OCI-M1 (cell line): Measurements from ENCODE around the gene HPCAL1.
A peak's percentile ranks its signal among the peaks of the same experiment; 100 is the strongest.

ENCODE experiments used
- DNase-seq: peaks from one replicate; lab custom pipeline; 2025; lab: John Stamatoyannopoulos, UW

The HPCAL1 gene

DNA sequence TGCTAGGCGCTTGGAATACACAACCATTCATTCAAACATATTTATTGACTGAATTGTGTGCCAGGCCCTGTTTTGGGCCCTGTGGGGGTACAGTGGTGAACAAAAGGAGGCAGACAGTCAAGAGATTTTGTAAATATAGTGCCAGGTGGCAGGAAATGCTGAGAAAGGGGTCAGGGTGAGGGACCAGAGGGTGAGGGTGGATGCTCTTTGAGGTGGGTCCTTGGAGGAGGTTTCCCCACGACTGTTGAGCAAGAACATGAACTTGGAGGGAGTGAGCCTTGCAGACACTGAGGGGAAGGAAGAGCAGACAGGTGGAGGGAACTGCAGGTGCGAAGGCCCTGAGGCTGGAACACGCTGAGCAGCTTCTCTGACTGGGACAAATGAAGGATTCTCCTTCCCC, 104.7 kb downstream of the HPCAL1 start:
- no peak for DNase-seq

DNA sequence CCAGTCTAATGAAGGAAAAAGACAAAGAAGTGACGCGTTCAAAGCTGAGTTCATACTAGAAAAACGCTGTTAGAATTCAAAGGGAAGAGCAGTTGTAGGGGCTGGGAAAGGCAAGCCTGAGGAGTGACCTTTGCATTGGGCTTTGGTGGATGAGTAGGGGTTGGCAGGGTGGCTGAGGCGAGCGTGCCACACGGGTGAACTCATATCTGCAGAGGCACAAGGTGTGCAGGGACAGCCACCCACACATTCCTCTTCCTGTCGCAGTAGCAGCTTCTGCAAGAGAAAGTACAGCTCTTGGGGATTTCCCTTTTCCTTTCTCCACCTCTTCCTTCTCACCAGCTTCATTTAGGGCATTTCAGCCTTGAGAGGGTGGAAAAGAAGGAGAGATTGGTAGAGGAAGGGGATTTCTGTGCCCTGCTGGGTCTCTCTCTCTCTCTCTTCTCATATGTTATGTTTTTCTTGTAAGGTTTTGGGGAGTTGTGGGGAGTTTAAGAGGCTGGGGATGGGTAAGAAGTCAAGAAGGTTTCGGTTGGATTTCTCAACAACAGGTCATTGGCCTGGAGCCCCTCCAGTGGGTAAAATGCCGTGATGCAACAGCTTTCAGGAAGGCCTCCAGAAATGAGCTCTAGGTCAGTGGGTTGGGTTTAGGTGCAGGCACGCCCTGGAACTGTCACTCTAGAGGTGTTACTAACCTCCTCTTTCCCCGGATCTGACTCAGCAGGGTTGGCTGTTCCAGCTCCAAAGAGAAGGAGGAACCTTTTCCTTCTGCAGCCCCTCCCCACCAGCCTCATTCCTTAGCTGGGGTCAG, 105.3 kb downstream of the HPCAL1 start:
- peak; percentile 69 for DNase-seq

DNA sequence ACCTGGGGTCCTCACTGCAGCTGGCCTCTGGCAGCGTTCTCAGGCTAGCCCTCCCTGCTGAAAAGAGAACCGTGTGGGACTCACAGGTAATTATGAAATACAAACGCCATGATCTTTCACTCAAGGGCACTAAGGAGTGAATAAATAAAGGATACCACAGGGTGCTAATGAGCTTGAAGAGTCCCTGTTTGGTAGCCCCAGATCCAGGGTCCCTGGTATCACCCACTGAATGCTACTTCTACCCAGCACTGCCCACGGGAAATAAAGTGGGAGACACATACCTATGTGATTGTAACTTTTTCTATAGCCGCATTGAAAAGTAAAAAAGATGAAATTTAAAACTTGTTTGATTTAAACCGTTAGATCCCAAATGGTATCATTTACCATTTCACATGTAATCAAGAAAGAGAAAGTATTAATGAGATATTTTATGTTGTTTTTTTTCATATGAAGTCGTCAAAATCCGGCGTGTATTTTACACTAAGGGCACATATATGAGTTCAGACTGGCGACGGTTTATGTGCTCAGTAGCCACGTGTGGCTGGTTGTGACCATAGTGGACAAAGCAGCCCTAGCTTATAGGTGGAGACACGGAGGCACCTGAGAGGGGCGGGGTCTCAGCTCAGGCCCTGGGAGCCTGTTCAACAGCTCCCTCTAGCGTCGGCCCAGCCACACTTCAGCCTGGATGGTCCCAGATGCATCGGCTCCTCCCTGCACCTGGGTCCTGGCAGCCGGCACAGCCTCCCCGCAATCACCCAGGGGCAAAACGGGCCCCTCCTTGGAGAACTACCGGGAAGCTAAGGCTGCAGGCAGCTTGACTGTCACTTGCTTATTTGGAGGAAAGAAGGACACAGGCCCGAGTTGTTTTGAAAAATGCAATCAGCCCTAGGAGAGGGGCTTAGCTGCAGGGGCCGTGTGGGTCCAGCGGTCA, 106.2 kb downstream of the HPCAL1 start:
- peak; percentile 89 for DNase-seq

DNA sequence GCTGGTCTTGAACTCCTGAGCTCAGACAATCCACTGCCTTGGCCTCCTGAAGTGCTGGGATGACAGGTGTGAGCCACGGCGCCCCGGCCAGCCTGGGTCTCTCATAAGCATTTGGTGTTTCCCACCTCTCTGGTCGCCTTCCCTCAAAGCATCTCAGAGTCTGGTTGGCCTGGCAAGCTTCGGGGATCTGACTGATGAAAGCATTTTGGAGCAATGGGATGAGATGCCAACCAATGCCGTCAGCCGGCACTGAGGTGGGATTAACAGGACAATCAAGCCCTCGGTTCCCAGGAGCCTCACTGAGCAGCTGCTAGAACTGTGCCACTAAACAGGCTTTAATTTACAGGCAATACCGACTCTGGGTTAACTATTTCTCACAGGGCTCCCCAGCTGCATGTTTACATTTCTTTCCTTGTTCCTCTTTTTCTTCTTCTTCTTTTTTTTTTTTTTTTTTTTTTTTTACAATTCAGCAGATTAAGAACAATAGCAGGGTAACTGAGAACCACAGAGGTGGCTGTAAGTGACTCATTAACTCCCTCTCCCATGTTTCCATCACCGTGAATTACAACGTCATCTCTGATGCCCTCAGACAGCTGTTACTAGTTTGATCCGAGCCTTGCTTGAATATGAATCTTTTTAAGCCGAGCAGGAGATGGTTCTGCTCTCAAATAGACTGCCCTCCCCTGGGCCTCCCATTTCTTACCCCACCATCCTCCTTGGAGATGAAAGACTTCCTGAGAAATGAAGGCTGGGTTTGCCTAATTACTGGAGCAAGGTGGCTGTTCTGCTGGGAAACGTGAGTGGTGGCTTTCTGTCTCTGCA, 107.5 kb downstream of the HPCAL1 start:
- peak; percentile 75 for DNase-seq

DNA sequence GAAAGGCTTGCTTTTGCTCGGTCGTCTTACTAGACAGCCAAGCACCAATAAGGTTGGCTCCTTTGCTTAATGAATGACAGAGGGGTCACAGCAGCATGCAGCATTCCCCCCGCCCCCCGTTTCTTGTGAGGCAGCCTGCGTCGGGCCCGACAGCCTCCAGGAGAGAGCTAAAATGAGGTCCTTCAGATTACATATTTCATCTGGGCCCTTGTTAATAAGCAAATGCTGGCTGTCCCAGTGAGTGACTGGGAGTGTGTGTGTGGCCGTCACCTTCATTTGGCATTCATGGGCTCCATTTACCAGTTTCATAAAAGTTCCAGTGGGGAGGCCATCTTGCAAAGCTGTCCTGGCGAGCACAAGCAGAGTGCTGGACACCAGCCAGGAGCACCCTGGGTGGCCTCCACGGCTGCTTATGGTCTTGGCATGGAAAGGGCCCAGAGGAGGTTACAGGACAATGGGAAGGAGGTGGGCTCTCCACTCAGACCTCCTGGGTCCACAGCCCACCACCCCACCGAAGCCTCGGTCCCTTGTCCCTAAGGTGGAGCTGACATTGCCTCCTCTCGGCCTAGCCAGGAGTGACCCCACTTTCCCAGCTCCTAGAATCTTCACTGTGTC, 108.2 kb downstream of the HPCAL1 start:
- DNase-seq: no peak

DNA sequence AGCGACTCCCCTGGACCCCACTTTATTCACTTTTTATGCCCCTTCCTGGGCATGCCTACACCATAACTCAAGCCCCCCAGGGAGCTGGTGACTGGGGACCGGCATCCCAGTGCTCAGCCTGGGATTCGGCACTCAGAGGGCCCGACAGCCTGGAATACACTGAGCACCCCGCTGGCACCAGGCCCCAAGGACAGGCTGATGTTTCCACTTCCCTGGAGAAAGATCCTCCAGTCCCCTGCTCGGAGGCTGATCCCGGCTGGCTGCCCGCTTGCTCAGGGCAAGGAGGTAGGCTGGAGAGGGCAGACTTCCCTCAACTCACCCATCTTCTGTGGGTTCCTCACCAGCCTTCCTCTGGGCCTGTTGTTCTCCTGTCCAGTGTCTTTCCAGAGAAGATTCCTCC, 108.9 kb downstream of the HPCAL1 start:
- DNase-seq: no peak

DNA sequence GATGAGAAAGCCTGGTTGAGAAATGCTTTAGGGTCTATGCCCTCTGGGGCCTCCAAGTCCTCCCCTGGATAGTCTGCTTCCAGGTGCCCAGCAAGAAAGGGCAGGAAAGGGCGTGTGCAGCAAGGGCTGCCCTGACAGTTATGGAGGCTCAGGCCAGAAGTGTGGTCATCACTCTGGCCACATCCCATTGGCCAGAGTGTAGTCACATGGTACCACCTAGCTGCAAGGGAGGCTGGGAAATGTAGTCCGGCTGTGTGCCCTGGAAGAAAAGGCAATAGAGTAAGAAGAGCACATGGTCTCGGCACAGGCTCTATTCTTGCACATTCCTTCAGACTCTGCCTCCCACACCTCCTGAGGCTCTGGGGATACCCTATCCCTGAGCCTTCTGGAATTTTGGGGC, 109.7 kb downstream of the HPCAL1 start:
- DNase-seq: peak; percentile 52

DNA sequence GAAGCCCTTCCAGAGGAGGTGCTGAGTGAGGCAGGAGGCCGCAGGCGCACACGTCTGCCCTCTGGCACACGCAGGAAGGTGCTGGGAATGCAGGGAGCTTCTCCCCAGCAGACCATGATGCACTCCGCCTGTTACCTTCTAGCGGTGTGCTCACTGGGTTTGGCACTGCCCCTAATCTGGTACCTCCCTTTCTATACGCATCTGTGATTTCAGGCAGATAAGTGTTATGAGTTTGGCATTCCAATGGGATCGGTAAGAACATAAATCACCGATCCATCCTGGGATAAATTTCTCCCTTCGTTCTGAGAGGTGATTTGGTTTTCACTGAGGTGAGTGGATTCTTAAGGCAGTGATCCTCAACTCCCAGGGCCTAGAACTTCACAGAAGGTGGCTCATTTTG, 110.8 kb downstream of the HPCAL1 start:
- DNase-seq: no peak

DNA sequence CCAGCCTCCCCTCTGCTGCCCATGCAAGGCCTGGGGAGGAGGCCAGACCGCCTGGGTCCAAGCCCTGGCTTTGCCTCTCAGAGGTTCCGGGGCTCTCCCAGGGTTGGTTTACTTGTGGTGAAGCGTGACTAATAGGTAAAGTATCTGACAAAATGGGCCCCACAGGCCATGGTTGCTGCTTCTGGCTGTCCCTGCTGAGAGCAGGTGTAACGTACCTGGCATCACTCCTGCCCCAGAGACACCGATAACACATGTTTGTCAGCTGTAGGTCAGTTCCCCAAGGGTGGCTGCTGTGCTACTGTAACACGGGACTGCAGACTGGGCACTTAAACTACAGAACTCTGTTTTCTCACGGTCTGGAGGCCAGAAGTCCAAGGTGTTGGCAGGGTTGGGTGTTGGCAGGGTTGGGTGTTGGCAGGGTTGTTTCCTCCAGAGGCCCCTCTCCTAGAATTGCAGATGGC, 111.3 kb downstream of the HPCAL1 start:
- no peak for DNase-seq

DNA sequence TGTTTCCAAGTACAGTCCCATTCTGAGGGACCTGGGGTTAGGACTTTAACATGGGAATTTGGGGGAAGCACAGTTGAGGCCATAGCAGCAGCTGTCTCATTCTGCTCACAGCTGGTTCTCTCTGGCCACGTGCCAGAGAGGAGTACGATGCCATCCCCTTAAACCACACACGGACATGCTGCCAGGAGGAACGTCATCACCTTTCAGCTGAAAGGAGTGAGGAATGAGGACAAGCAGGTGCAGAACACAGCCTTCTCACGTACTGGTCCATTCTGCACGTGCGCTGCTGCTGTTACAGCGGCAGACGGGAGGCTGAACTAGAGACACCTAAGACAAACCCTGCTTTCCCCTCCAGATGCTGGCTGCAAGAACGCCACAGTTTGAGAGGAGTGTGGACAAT, 111.9 kb downstream of the HPCAL1 start:
- DNase-seq: no peak

DNA sequence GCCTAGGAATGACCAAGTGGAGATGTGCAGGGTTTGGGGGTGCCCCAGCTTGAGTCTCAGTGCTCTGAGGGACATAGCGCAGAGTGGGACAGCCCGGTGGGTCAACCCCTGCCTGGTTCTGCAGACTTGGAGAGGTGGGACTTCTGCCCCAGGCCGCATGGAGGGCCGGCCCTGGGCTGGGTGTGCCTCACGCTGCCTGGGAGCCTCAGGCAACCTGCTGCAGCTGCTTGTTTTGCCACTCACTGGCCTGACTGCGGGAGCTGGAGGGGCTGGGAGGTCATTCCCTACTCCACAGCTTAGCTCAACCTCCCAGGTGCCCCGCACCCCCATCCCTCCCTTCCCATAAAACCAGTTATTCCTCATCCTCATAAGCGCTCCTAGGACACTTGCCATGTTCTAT, 112.3 kb downstream of the HPCAL1 start:
- DNase-seq: no peak

DNA sequence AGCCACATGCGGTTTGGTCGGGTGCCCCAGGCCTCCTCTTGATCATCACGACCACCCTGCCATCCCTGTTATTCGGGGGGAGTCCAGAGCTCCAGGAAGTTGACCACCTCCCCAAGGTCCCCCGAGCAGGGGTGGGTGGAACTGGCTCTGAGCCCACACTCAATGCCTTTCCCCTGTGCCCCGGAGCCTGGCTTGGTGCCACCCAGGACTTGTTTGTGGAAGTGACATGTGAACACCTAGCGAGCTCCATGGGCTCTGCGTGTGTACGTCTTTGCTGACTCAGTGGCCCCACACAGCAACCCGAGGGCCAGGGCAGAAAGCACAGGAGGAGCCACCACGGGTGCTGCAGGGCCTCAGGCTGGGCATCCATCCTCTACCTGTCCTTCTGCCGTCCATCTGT, 112.9 kb downstream of the HPCAL1 start:
- no peak for DNase-seq

DNA sequence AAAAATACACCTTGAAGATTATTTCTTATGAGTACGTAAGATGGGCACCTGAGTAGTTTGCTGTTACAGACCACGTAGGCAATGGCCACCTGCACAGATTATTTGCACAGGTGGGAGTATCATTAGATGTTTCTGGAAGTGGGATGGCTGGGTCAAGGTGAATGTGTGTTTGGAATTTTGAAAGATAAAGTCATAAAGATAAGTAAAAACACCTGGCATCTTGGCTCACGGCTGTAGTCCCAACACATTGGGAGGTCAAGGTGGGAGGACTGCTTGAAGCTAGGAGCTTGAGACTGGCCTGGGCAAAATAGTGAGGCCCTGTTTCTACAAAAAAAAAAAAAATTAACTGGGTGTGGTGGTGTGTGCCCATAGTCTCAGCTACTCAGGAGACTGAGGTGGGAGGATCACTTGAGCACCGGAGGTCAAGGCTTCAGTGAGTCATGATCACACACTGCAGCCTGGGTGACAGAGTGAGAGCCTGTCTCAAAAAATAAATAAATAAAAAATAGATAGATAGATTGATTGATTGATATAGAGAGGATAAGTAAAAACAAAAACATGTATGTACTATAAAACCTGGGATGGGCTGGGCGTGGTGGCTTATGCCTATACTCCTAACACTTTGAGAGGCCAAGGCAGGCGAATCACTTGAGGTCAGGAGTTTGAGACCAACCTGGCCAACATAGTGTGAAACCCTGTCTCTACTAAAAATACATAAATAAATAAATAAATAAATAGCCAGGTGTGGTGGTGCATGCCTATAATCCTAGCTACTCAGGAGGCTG, 115.0 kb downstream of the HPCAL1 start:
- DNase-seq: no peak

DNA sequence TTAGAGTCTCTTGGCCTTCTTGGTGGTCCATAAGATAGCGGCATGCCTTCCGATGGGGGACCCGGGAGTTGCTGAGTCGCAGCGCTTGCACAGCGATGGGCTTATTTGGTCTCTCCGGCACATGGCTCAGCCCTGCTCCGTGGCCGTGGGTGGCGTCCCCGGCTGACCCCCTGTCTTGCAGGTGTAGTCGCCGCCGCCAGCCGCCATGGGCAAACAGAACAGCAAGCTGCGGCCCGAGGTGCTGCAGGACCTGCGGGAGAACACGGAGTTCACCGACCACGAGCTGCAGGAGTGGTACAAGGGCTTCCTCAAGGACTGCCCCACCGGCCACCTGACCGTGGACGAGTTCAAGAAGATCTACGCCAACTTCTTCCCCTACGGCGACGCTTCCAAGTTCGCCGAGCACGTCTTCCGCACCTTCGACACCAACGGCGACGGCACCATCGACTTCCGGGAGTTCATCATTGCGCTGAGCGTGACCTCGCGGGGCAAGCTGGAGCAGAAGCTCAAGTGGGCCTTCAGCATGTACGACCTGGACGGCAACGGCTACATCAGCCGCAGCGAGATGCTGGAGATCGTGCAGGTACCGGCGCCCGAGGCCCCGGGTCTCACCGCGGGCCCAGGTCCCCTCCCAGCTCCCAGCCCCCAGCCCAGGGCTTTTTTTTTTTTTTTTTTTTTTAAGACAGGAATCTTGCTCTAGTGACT, 117.0 kb downstream of the HPCAL1 start:
- DNase-seq: no peak

DNA sequence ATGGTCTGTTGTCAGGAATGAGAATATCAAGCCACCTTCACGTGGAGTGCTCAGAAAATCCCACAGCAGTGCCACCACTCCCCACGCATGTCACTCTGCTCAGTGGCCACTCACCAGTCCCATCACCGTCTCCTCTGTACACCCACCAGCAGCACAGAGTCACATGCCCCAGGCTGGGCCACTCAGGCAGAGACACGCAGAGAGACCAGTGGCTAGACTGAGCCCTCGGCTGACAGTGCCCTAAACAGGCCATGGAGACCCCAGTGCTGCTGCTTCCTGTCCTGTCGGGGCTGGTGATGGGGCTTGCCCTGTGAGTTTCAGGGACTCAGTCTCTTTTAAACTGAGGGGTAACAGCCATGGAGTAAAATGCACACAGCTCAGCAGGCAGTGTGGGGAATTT, 119.5 kb downstream of the HPCAL1 start:
- no peak for DNase-seq

DNA sequence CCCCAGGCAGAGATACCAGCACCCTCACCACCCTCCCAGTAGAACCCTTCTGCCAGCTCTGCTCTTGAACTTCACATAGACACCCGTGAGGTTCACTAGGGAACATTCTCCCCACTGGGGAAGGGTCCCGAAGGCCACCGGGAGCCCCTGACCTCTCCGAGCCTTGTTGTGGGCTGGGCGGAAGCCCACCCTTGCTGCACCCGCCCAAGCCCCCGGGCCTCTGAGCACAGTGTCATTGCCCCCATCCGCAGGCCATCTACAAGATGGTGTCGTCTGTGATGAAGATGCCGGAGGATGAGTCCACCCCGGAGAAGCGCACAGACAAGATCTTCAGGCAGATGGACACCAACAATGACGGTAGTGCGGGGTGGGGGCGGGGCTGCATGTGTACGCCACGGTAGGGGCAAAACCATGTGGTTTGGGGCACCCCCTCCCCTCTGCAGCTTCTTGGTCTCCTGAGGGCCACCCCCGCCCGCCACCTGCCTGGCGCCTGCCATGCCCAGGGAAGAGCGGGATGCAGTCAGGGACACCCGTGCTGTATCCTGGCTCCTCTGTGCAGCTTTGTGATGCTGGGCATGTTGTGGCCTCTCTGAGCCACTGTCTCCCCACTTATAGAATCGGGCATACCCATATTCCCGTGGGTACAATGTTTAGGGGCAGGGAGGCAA, 120.2 kb downstream of the HPCAL1 start:
- no peak for DNase-seq

DNA sequence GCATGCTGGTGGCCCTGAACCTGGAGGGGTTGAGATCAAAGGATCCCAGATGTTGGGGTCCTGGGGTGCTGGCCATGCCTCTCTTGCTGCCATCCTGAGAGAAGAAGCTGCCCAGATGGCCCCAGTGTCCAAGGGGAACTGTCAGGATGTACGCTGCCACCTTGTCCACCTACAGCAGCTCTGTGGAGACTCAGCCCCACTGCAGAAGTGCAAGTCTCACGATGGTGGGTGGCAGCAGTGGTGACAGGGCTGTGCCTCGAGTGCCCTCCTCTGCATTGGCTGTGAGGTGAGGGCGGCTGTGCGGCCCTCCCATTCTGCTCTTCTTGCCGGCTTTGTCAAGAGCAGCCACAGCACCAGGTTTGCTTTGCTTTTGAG, 120.7 kb downstream of the HPCAL1 start:
- no peak for DNase-seq

DNA sequence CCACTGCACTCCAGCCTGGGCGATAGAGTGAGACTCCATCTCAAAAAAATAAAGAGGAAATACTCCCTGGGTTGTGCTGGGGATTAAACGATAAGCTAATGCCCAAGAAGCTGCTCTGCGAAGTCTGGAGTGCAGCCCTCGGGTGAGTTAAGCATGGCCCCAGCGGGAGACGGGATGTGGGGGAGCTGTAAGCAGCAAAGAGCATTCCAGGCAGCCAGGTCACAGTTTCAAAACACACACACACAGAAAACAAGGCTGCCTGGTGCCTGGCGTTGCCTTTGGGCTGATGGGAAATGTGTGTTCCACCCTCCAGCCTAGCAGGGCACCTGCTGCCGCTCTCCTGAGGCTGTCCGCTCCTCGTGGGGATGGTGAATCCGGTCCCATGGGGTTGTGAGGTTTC, 121.3 kb downstream of the HPCAL1 start:
- DNase-seq: no peak

DNA sequence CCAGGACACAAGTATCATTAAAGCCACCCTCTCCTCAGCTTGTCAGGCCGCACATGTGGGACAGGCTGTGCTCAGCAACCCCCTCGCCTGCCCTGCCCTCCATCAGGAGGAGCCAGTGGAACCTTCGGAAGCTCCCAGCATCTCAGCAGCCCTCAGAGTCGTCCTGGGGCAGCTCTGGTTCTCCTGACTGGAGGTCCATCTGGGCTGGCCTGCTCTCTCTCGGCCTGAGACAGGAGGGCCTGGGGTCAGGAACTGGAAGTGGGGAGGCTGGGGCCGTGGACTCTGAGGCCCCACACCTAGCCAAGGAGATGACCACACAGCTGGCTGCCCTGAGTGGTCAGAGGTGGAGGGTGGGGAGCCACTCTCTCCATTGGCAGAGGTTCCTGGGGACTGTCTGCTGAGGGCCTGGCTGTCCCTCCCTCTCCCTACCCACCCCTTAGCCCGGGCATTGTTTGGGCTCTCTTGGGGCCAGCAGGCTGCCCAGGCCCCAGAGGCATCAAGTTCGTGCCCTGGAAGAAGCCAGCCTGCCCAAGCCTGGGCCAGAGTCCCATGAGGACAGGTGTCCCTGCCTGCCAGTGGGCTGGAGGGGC, 122.3 kb downstream of the HPCAL1 start:
- no peak for DNase-seq
